22Rv1 (cell line): ENCODE data around the gene CRYGA.

Source experiments
- ZFX ChIP-seq: fragments of 450-650 bp; IDR thresholded peaks from 2 replicates; pipeline ENCODE4 v1.6.1; 2017; ENCODE audit warnings: antibody characterized with exemption, borderline replicate concordance
- TF ChIP-seq, protein P1 (sequence below): fragments of 450-650 bp; IDR thresholded peaks from 2 replicates; pipeline ENCODE4 v1.5.1; 2017; ENCODE audit warnings: mild to moderate bottlenecking

GRCh38 chr2:208189810-208190503 lies 26.6 kb upstream of the CRYGA start, which contains the start of gene C2orf80:
- TF ChIP-seq, protein P1, sequence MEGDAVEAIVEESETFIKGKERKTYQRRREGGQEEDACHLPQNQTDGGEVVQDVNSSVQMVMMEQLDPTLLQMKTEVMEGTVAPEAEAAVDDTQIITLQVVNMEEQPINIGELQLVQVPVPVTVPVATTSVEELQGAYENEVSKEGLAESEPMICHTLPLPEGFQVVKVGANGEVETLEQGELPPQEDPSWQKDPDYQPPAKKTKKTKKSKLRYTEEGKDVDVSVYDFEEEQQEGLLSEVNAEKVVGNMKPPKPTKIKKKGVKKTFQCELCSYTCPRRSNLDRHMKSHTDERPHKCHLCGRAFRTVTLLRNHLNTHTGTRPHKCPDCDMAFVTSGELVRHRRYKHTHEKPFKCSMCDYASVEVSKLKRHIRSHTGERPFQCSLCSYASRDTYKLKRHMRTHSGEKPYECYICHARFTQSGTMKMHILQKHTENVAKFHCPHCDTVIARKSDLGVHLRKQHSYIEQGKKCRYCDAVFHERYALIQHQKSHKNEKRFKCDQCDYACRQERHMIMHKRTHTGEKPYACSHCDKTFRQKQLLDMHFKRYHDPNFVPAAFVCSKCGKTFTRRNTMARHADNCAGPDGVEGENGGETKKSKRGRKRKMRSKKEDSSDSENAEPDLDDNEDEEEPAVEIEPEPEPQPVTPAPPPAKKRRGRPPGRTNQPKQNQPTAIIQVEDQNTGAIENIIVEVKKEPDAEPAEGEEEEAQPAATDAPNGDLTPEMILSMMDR: no peak
- TF ChIP-seq ZFX: no peak
